NCI-H748 treated with DMSO at 0.1 percent for 48 hours (cell line): ENCODE measurements around the gene SPTB.

Experiments
- DNase-seq: peaks from one replicate; lab custom pipeline; 2025; lab: John Stamatoyannopoulos, UW

Gene SPTB

DNA sequence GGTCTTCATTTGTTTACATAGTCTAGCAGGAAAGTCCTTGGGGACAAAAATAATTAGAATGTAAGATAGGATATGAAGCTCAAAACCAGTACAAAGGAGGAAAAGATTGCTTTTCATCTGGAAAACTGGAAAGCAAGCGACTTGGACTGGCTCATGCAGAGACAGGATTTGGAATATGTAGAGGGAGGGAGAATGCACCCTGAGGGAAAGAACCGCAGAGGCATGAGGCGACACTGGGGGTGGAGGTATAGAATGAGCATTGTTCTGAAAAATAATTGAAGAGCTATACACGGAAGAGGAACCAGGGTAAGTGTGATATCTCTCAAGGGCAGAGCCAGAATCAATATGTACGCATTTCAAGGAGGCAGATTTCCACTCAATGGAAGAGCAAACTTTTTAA is 90.0 kb downstream of the SPTB start:
- no peak for DNase-seq

DNA sequence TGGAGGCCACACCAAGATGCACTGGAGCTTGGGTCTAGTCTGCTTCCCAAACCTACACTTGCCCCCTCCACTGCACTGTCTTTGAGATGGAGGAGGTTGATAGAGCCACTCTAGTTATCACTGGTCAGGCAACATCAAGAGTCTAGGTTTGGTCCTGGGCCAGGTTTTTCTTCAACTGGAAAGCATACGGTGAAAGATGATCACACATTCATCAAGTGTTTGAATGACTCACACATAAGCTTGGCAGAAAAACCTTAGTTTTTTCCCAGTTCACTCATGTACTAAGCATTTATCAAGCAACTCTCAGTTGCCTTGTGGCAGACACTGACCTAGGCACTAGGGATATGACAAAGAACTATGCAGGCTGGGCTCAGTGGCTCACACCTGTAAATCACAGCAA is 91.0 kb downstream of the SPTB start:
- DNase-seq = no peak

DNA sequence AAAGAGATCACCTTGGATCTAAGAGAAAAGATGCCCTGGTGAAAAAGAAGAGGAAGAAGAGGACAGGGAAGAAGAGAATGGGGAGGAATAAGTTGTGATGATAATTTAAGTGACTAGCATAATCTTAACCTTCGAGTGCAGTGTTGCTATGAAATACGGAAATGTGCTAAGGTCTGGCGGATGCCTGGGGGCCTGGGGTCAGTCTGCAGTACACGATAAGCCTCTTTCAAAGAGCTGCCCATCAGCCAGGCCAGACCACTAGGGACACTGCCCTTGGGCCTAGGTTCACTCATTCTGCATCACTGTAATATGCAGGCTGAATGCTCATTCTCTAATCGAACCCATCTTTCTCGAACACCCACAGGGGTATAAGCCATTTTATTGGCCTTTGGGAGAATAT is 92.1 kb downstream of the SPTB start:
- DNase-seq = no peak

DNA sequence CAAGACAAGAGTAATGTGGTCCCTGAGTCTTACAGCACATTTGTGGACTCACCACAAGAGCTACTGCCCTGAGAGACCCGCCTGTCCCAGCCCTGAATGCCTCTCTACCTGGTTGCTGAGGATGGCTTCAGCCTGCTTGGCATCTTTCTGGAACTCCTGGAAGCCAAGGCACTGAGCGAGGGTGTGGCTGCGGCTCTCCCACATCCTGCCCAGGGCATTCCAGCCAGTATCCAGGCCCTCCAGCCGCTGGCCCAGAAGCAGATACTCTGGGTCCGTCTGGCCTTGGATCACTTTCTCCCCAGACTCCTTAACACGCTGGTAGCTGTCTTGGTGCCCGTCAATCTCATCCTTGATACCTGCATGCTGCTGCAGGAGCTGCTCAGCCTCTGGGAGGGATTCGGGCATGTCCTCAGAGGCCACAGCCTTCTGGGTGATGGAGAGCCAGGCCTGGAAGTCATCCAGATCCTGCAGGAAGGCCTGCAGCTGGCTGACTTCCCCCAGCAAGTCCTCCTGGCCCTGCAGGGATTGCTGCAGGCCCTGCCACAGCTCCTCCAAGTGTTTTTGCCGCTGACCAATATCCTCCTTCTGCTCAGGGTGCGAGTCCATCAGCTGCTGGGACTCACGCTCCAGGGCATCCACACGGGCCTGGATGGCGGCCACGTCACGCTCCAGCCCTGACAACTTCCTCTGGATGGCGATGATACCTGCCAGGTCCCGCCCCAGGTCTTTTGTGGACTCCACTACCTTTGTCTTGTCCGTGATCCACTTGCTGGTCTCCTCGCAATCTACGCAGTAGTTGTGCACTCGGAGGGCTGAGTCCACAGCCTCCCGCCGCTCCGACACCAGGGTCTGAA is 93.2 kb downstream of the SPTB start:
- no peak for DNase-seq

DNA sequence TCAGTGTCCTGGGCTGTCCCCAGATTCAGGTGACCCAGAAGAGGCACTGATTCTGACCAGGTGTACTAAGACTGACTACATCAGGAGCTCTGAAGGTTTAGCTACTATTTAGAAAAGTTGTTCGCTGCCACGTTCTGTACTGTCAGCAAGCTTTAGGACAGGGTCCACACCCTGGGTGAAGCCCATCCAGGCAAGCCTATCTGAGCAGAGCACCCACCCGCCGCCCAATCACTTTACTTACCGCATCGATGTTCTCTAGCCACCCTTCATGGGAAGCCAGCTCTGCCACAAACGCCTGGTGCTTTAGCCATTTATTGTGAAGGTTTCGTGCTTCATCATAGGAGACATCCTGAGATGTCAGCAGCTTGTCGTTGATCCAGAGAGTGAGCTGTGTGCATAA is 95.7 kb downstream of the SPTB start:
- DNase-seq = no peak

DNA sequence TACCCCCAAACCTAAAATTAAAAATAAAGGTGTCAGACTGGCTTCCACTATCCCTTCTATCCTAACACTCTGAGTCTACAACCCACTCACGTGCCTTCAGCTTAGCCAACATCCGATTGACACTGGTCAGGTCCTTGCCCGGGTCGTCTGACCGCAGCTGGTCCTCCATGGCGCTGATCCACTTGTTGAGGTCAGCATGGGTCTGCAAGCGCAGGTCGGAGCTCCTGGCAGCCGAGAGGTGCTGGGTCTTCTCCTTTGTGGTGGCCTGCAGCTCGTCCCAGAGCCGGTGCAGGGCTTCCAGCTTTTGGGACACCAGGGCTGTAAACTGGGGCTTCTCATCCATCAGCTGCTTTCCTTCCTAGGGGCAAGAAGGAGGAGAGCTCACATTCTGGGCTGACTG is 97.5 kb downstream of the SPTB start:
- DNase-seq = no peak

DNA sequence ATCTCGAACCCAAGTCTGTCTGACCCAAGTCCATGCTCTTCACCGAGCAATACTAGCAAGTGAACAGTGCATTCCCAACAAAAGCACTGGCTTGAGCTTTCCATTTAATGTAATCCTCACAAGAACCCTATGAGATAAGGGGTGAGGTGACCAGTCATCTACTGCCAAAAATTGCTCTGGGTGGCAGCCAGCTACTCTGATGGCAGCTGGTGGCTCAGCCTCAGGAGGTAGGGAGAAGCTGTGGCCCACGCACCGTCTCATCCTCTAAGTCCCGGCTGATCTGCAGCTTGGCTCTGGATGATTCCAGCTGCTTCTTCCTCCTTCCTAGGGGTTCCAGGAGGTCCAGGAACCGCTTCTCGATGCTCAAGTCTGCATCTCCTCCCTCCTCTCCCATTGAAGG is 100.2 kb downstream of the SPTB start:
- no peak for DNase-seq

DNA sequence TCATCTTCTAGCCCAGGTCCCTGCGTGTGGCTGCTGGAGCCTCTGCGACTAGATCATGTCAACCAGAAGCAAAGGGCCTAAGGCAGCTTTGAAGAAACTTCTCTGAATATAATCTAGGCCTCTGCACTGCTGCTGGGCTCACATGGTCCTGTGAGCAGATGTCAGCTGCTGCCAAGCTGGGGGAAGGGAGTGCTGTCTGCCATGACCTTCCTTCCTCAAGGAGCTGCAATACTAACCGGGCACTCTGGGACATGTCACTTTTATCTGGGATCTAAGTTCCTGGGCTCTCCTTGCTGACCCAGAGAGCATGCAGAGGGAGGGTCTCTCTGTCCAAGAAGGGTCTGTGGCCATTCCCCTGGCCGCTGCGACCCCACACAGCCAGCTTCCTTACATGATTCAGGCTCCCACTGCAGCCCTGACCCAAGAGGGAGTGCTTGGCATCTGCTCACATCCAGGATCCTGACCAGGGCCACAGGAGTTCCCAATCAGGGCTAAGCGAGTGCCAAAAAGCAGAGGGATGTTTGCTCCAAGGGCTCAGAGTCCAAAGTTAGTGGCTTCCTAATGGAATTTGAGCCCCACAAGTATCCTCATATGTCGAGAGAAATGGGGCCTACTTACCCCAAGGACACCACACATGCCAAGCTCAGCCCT is 101.5 kb downstream of the SPTB start:
- DNase-seq = no peak

DNA sequence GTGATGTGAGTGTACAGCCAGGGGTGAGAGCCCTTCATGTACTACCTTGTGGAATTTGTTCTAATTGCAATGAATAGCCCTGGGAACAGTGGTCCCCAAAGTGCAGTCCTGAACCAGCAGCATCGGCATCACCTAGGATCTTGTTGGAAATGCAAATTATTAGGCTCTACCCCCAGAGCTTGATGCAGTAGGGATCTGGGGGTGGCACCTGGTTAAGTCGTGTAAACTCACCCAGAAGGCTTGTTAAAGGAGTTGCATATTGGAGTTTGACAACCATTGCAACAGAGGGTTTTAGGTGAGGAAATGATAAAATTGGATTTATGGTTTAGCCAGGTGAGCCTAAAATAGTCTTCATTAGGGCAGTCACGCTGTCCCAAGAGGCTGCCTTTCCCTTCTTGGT is 102.2 kb downstream of the SPTB start:
- no peak for DNase-seq

DNA sequence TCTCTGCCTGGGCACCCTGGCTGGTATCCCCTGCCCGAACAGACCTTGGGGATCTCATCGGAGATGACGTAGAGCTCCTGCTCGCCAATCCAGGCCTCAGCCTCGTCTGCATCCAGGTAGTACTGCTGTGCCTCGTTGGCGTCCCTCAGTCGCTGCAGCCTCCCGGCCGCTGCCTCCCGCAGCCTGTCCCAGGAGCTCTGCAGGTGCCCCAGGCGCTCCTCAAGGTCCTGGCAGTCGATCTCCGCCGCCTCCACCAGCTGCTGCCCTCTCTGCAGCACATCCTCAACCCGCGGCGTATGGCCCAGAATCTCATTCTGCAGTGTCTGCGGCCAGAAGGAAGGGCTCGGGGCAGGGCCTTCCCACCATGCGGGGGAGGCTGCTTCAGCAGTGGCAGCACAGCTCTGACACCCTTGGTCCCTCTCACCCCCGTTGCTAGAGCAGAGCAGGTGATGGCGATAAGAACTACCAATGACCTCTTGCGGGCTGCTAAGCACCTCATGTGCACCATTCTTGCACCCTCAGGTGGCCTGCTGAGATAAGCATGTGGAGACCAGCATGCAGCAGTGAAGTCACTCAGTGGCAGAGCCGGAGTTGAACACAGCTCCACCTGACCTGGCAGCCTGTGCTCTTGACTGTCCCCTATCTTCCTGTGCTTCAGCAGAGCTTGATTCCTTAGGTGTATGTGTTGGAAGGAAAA is 104.5 kb downstream of the SPTB start:
- no peak for DNase-seq

DNA sequence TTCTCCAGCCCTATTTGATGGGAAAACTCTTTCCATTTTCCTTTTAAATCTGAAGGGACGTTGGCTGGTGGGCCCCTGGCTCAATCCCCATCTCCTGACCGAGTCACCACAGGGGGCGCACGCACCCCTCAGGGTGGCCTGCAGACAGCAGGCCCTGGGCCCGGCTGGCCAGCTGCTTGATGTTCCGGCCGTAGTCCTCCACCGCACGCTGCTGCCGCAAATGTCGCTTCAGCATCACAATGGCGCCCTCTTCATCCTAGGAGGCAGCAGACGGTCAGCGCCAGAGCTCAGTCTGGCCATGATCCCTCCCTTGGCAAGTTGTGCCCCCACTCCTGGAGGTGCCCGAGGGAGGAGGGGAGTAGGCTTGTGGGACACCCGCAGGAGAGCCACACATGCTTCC is 105.4 kb downstream of the SPTB start:
- no peak for DNase-seq

DNA sequence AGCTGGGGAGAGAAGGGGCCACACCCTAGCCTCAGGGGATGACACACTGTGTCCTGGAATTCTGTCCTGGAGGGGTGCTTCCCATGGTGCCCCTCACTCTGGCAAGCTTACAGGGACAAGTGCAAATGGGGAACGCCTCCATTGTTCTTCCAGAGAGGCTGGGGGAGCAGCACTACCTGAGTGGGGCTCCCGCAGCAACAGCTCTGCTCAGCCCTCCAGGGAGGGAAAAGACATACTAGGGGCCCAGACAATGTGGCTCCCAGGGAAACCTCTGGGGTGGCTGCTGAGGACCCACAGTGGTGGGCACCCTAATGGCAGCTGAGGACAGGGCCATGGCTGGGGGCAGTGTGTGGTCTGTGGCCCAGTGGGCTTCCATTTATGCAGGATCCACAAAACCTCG is 106.1 kb downstream of the SPTB start:
- no peak for DNase-seq

DNA sequence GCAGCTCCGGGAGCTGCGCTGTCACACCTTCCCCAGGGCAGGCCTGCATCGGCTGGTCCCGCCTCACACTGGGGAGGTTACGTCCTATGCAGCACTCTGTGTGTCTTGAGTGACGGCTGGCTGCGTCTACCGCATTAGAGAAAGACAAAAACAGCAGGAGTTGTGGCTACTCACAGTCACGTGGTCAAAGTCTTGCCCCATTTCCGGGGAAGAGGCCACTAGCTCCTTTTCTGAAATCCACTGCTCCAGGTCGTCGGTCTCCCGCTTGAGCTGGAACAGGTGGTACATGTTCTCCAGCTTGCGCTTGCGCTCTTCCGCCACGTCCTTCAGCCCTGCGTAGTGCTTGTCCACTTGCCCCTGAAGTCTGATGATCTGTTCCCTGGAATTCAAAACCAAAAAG is 106.7 kb downstream of the SPTB start:
- no peak for DNase-seq

DNA sequence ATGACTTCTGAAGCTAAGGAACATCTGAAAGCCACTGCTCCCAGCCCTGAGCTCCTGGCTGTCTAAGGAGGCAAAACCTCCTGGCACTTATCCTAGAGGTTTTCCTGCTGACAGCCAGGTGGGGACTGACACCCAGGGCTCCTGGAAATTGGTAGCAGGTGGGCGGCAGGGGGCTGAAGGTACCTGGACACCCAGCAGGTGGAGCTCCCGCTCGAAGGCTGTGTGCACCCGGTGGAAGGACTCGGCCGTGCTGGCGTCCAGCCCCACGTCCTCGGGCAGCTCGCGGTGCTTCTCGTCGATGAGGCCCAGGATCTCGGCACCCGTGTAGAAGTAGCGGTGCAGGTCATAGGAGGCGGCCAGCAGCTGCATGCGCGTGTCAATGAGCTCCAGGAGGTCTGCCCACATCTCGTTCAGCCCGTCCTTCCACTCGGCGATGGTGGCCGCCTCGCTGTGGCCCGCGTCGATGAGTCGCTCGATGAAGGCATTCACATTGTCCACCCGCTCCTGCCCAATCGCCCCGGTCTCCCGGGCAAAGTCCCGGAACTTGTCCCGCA is 107.2 kb downstream of the SPTB start:
- DNase-seq = no peak

DNA sequence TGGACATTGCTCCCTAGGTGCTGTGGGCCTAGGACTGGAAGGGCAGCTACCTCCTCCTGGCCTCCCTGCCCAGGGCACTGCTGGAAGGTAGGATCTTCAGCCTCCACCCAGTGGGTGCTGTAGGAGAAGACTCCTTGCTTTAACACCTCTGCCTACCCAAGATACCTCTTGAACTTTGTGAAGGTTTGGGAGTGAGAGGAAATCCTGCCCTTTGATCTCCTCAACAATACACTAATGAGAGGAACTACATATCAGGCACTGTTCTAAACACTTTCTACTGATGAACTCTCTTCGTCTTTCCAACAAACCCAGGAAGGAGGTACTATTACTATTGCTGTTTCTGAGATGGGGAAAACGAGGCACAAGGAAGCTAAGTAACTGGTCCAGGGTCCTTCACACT is 108.5 kb downstream of the SPTB start:
- DNase-seq = no peak

DNA sequence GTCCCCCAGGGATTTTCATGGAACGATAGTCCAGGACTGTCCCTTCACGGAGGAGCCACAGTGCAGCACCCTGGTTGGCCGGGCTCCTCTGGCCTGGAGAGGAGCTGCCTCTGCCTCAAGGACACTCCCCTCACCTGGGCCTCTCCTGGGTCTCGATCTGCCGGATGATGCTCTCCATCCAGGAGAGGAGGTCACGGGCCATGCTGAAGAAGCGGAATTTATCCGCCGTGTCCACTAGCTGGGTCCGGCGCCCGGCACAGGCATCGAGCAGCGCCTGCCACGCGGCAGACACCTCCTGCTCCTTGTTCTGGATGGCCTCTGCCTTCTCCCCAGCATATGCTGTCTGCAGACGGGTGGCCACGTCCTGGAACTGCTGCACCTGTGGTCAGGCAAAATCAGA is 109.0 kb downstream of the SPTB start:
- no peak for DNase-seq

DNA sequence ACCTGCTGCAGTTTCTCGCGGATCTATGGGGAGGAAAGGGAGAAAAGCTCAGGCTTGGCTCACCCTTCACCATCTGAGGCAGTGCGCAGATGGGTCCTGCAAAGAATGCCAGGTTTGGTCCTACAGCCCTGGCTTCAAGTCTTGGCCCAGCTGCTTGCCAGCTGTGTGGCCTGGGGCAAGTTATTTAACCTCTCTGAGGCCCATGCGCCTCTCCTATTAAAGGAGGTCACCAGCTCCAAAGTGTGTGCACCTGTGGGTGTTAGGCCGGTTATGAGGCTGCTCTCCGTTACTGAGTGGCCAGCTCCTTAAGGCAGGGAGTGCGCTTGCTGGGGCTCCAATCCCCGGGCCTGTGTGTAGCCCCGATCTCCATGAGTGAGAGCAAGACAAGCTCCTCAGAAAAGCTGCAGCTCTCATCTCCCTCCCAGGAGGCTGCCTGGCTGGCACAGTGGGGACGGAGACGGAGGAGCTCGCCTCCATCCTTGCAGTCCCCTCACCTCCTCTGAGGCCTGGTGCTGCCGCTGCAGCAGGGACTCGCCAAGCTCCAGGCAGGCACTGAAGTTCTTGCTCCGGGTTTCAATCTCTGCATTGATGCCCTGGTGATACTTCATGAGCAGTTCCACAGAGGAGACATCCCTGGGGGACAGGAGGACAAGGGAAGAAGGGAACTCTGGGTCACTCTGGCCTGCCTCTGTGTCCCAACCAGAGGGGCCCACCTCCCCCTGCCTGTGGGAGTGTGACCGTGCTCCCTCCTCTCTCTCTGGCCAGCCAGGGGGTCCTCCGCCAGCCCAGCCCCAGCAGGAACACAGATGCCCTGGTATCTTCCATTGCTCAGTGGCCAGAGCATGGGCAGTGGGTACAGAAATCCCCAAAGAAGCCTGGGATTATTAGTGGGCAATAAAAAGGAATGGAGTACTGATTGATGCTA is 110.3 kb downstream of the SPTB start:
- no peak for DNase-seq

DNA sequence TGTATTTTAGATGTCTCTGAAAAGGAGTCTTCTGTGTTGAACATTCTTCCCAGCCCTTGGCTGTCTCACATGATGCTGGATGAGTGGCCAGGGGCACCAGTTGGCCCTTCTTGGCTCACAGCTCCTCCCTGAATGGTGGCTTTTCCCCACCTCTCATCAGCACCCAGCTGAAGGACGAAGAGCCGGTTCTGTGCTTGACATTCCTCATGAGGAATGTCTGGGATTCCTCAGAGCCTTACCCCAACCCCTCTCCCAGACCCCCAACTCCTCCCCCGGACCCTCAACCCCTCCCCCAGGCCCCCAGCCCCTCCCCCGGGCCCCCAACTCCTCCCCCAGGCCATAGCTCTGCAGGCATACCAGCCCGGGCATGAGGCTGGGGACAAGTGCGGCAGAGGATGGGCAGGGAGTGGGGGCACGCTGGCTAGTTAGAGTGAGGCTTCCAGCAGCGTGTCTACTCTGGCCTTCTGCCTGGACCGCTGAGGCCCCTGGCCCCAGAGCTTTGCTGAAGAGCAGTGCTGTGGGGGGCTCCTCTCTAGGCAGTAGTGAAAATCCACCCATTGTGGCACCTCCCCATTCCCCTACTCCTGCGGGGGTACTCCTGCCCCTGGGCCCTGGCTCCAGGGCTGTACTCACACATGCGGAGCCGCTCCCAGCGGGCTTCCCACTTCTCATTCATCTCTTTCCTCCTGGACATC is 111.2 kb downstream of the SPTB start:
- no peak for DNase-seq

DNA sequence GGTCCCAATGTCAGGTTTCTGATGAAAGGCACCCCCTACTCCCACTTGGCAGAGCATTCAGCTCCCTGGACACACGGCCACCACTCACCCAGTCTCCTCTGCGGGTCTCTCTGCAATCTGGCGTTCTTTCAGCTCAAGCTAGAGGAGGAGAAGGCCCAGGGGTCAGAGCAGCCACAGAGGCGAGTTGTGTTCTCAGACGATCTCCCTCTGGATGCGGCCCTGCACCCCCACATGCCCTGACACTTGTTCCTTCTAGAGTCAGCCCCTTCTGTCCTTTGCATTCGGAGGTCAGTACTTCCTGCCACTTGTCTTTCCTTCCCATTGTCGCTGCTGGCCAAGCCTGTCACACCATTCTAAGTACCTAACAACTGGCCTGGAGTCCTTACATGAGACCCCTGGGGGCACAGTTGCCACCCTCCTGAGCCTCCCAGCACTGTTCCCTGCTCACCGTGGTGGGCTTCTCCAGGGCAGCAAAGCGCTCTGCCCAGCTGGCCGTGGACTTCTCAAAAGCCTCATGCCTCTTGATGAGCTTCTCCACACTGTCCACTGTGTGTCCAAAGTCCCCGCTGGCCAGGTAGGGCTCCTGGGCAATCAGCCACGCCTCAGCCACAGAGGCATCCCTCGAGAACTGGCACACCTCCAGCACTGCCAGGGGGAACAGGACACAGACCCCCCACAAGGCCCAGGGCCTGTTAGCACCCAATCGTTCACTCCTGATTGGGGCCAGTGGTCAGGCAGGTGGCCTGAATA is 112.3 kb downstream of the SPTB start:
- no peak for DNase-seq

DNA sequence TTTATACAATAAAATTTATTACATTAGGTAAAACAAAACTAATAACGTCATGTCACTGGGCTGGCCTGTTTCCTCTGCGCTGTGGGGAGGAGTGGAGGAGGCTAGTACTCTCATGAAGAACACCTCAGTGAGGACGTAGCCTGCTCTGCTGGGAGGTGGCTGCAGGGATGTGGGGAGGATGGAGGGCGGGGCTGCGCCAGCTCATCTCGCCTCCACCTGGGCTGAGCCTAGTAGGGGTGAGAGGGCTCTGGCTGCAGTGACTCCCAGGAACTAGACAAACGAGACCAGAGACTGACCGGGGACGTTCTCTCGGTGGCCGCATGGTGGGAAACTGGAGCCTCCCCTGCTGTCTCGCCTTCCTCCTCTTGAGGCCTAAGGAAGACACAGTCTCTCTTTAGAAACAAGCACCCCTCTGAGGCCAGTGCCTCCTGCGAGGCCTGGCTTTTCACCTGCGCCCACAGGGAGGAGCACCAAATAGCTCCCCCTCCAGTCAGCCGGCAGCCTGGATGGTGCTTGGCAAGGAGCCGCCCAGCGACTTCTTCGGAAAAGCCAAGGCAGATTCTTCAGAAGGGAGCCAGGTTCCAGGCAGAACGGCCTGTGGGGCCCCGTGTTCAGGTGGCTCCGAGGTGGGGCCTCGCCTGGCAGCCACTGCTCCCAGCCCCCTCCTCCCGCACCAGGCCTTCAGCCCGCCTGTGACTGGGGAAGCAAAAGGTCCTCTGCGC is 113.1 kb downstream of the SPTB start:
- DNase-seq = no peak
